Tibial nerve (tissue), 3 donors: ENCODE results near the gene EIF5A2.

Experiments used
- POLR2A ChIP-seq, 2 donors: fragments of 450-650 bp; IDR thresholded peaks; one replicate each; pipeline ENCODE4 v1.6.1; 2017; ENCODE audit warnings: antibody characterized with exemption in 2 of 2, mild to moderate bottlenecking in 2 of 2, moderate library complexity in 2 of 2
- TF ChIP-seq, protein P1 (sequence below), 5 experiments: fragments of 200-600 bp in 3 of 5; fragments of 450-650 bp in 2 of 5; sonication (generic) in 3 of 5; IDR thresholded peaks; one replicate each; pipeline ENCODE4 v1.5.1; 2016 to 2019; ENCODE audit warnings: antibody characterized with exemption in 5 of 5, mild to moderate bottlenecking in 3 of 5, moderate library complexity in 2 of 5

DNA sequence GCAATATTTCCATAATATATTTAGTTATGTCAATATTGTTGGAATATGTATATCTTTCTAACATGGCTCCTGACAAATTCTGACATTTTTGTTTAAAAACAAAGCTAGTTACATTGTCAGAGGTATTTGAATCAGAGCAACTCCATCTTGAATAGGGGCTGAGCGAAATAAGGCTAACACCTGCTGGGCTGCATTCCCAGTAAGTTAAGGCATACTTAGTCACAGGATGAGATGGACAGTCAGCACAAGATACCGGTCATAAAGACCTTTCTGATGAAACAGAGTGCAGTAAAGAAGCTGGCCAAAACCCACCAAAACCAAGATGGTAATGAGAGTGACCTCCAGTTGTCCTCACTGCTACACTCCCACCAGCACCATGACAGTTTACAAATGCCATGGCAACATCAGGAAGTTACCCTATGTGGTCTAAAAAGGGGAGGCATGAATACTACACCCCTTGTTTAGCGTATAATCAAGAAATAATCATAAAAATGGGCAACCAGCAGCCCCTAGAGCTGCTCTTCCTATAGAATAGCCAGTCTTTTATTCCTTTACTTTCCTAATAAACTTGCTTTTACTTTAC, 68.8 kb downstream of the EIF5A2 start:
- TF ChIP-seq, protein P1, sequence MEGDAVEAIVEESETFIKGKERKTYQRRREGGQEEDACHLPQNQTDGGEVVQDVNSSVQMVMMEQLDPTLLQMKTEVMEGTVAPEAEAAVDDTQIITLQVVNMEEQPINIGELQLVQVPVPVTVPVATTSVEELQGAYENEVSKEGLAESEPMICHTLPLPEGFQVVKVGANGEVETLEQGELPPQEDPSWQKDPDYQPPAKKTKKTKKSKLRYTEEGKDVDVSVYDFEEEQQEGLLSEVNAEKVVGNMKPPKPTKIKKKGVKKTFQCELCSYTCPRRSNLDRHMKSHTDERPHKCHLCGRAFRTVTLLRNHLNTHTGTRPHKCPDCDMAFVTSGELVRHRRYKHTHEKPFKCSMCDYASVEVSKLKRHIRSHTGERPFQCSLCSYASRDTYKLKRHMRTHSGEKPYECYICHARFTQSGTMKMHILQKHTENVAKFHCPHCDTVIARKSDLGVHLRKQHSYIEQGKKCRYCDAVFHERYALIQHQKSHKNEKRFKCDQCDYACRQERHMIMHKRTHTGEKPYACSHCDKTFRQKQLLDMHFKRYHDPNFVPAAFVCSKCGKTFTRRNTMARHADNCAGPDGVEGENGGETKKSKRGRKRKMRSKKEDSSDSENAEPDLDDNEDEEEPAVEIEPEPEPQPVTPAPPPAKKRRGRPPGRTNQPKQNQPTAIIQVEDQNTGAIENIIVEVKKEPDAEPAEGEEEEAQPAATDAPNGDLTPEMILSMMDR (IDR thresholded peaks at IDR 0.05): no peak
- TF ChIP-seq POLR2A (IDR thresholded peaks at IDR 0.05): no peak
